ENCODE data around the gene P2RY2.
A peak's percentile ranks its signal among the peaks of the same experiment; 100 is the strongest.
"Not testable (repeated sequence)": the region's sequence is repeated elsewhere in the genome, so short reads cannot be mapped to it uniquely, and the experiment has no call there.

Gene P2RY2

DNA sequence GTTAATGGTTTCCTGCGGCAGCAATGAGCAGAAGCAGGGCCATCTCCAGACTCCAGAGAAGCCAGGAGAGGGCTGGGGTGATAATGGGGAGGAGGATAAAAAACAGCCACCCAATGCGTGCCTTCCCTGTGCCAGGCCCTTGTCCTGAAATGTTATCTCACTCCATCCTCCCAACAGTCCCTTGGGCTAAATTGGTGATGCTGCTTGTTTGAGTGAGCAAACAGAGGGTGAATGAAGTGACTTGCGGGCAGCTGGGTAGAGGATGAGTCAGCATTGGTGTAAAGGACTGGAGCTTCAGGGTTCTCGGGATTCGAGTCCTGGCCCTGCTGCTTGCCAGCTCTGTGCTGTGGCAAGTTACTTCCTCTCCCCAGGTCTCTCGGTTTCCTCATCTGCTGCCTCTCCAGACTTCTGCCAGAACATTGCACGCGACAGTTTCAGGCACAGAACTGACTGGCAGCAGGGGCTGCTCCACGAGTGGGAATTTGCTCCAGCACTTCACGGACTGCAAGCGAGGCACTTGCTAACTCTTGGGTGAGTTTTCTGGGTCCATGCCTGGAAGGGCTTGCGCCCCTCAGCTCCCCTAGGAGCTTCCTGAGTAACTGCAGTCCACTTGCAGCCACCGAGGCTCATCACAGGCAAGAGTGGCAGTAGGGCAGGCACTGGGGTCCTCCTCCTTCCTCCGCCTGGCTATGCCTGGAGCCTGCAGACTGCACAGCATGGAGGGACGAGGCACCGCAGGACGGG lies 54.0 kb downstream of the P2RY2 start, which contains the start of gene P2RY6:
TSS of gene P2RY6 (plus strand) at position 403 of the 744 bp plus-strand sequence. CDS start 24,181 bp downstream, outside the sequence.
- Histone ChIP-seq H3K36me3 (replicated peaks in 1 of 2; ENCODE audit: control insufficient read depth in 2 of 2, insufficient read depth in 2 of 2, low read length in 2 of 2) (no peaks in the 10 kb centered on the region), H2AK5ac (ENCODE audit: low read depth, low read length) (peak within 1 kb of the TSS; percentile 43), H2BK5ac (ENCODE audit: low read length) (no peak within 1 kb of the TSS), H3K4ac (ENCODE audit: low read length) (no peak within 1 kb of the TSS), H4K91ac (ENCODE audit: low read depth, low read length, poor library complexity) (no peak within 1 kb of the TSS), H3K4me3 (ENCODE audit: low read length in 2 of 2) (no peak within 1 kb of the TSS), H3K27me3 (ENCODE audit: control insufficient read depth in 3 of 3, insufficient read depth in 3 of 3, low read depth in 1 of 3, low read length in 3 of 3) (peaks cover 0 to 36% (median 0%) of the 10 kb centered on the region in 3 experiments), H4K8ac (ENCODE audit: low read depth, low read length) (no peak within 1 kb of the TSS), H2AFZ (ENCODE audit: low read length) (peak within 1 kb of the TSS; percentile 42), H2BK120ac (ENCODE audit: low read depth, low read length) (no peak within 1 kb of the TSS), H2BK15ac (ENCODE audit: low read length) (peak within 1 kb of the TSS; percentile 61), H3K9me3 (replicated peaks in 1 of 2; ENCODE audit: control insufficient read depth in 2 of 2, insufficient read depth in 1 of 2, low read depth in 1 of 2, low read length in 2 of 2) (no peaks in the 10 kb centered on the region), H3K79me1 (ENCODE audit: low read depth, low read length) (no peaks in the 10 kb centered on the region), H3K14ac (ENCODE audit: low read length) (no peak within 1 kb of the TSS), H3K18ac (ENCODE audit: low read length) (peak within 1 kb of the TSS; percentile 87), H3K4me2 (ENCODE audit: insufficient read depth, low read length, poor library complexity, severe bottlenecking) (no peak within 1 kb of the TSS), H2BK12ac (ENCODE audit: low read length) (no peak within 1 kb of the TSS), H3K23ac (ENCODE audit: low read depth, low read length, poor library complexity) (peak within 1 kb of the TSS; percentile 22), H3K9ac (ENCODE audit: low read depth, low read length, poor library complexity) (no peak within 1 kb of the TSS), H3K4me1 (ENCODE audit: control insufficient read depth in 2 of 2, insufficient read depth in 1 of 2, low read depth in 1 of 2, low read length in 2 of 2) (peaks cover 6 to 7% of the 10 kb centered on the region in 2 donors), H3K27ac (replicated peaks; ENCODE audit: low read length) (no peak within 1 kb of the TSS)
- no CpG with 5 or more reads among the region's 17 CpGs for WGBS, 2 donors (ENCODE audit: extremely low coverage in 2 of 2, insufficient read length in 2 of 2, insufficient replicate concordance in 1 of 2)
- no peak for DNase-seq (ENCODE audit: low spot score)

DNA sequence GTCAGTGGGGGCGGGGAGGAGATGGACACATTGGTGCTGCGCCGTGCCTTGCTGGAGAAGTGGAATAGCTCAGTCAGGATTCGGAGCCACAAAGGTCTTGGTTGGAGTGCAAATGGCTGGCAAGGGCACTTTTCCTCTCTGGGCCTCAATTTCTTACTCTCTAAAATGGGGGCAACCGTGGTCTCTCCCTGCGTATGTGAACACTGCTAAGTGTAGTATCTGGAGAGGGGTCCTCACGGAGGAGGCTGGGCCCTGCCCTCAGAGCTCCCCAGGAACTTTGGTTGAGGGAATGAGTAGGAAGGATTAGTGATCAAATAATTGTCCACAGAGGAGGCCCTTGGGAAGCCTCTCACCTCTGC lies 54.6 kb downstream of the P2RY2 start:
- Histone ChIP-seq H4K91ac (ENCODE audit: low read depth, low read length, poor library complexity) (no peak overlapping the region), H3K4me3 (ENCODE audit: low read length in 2 of 2) (no peak overlapping the region), H3K18ac (ENCODE audit: low read length) (peak overlapping the region; percentile 87), H4K8ac (ENCODE audit: low read depth, low read length) (no peak overlapping the region), H3K4me2 (ENCODE audit: insufficient read depth, low read length, poor library complexity, severe bottlenecking) (no peak overlapping the region), H3K4ac (ENCODE audit: low read length) (no peak overlapping the region), H3K23ac (ENCODE audit: low read depth, low read length, poor library complexity) (peak overlapping the region; percentile 22), H2BK15ac (ENCODE audit: low read length) (peak overlapping the region; percentile 61), H3K79me1 (ENCODE audit: low read depth, low read length) (no peaks in the 10 kb centered on the region), H3K4me1 (ENCODE audit: control insufficient read depth in 2 of 2, insufficient read depth in 1 of 2, low read depth in 1 of 2, low read length in 2 of 2) (peaks cover 6 to 7% of the 10 kb centered on the region in 2 donors), H3K27me3 (ENCODE audit: control insufficient read depth in 3 of 3, insufficient read depth in 3 of 3, low read depth in 1 of 3, low read length in 3 of 3) (peaks cover 0 to 30% (median 0%) of the 10 kb centered on the region in 3 experiments), H2AFZ (ENCODE audit: low read length) (no peak overlapping the region), H2BK5ac (ENCODE audit: low read length) (no peak overlapping the region), H3K9ac (ENCODE audit: low read depth, low read length, poor library complexity) (no peak overlapping the region), H2BK12ac (ENCODE audit: low read length) (no peak overlapping the region), H2AK5ac (ENCODE audit: low read depth, low read length) (no peak overlapping the region), H2BK120ac (ENCODE audit: low read depth, low read length) (no peak overlapping the region), H3K27ac (replicated peaks; ENCODE audit: low read length) (no peak overlapping the region), H3K36me3 (replicated peaks in 1 of 2; ENCODE audit: control insufficient read depth in 2 of 2, insufficient read depth in 2 of 2, low read length in 2 of 2) (no peaks in the 10 kb centered on the region), H3K9me3 (replicated peaks in 1 of 2; ENCODE audit: control insufficient read depth in 2 of 2, insufficient read depth in 1 of 2, low read depth in 1 of 2, low read length in 2 of 2) (no peaks in the 10 kb centered on the region), H3K14ac (ENCODE audit: low read length) (no peak overlapping the region)
- DNase-seq (ENCODE audit: low spot score) = no peak
- WGBS, 2 donors (ENCODE audit: extremely low coverage in 2 of 2, insufficient read length in 2 of 2, insufficient replicate concordance in 1 of 2) = no CpG with 5 or more reads among the region's 7 CpGs

DNA sequence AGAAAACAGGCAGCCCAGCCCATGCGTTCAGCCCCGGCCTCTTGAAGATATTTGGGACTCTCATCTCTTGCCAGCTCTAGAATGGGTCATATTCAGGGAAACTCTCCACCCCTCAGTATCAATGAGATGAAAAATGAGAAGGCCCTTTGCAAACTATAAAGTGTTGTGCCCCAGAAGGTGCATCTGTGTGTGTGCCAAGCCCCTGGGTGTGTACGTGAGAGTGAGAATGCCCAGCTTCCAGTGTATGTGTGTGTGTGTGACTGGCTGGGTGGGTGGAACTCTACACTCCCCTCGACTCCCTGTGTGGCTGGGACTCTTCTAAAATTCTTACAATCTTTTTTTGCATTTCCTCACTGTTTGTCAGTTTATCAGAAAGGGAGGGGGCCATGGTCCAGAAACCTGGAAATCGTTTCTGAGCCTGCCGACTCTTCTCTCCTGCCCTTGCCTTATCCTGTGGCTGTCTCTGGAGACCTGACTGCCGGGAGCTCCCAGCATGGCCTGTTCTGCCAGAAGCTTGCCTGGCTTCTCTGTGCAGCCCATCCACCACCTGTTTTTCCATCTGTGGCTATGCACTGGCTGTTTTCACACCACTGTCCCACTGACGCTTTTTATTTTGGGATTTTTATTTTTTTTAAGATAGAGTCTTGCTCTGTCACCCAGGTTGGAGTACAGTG lies 55.3 kb downstream of the P2RY2 start:
- Histone ChIP-seq H3K18ac (ENCODE audit: low read length) (no peak overlapping the region), H2AFZ (ENCODE audit: low read length) (no peak overlapping the region), H3K4me1 (ENCODE audit: control insufficient read depth in 2 of 2, insufficient read depth in 1 of 2, low read depth in 1 of 2, low read length in 2 of 2) (peaks cover 6 to 7% of the 10 kb centered on the region in 2 donors), H3K36me3 (replicated peaks in 1 of 2; ENCODE audit: control insufficient read depth in 2 of 2, insufficient read depth in 2 of 2, low read length in 2 of 2) (no peaks in the 10 kb centered on the region), H3K4me2 (ENCODE audit: insufficient read depth, low read length, poor library complexity, severe bottlenecking) (no peak overlapping the region), H2BK12ac (ENCODE audit: low read length) (no peak overlapping the region), H3K9ac (ENCODE audit: low read depth, low read length, poor library complexity) (no peak overlapping the region), H3K14ac (ENCODE audit: low read length) (no peak overlapping the region), H3K27ac (replicated peaks; ENCODE audit: low read length) (no peak overlapping the region), H2BK120ac (ENCODE audit: low read depth, low read length) (no peak overlapping the region), H4K8ac (ENCODE audit: low read depth, low read length) (no peak overlapping the region), H2BK5ac (ENCODE audit: low read length) (no peak overlapping the region), H3K79me1 (ENCODE audit: low read depth, low read length) (no peaks in the 10 kb centered on the region), H3K4ac (ENCODE audit: low read length) (no peak overlapping the region), H3K23ac (ENCODE audit: low read depth, low read length, poor library complexity) (no peak overlapping the region), H3K27me3 (ENCODE audit: control insufficient read depth in 3 of 3, insufficient read depth in 3 of 3, low read depth in 1 of 3, low read length in 3 of 3) (peaks cover 0 to 24% (median 0%) of the 10 kb centered on the region in 3 experiments), H3K9me3 (replicated peaks in 1 of 2; ENCODE audit: control insufficient read depth in 2 of 2, insufficient read depth in 1 of 2, low read depth in 1 of 2, low read length in 2 of 2) (no peaks in the 10 kb centered on the region), H2AK5ac (ENCODE audit: low read depth, low read length) (no peak overlapping the region), H3K4me3 (ENCODE audit: low read length in 2 of 2) (no peak overlapping the region), H2BK15ac (ENCODE audit: low read length) (no peak overlapping the region), H4K91ac (ENCODE audit: low read depth, low read length, poor library complexity) (no peak overlapping the region)
- DNase-seq (ENCODE audit: low spot score) = no peak
- no CpG with 5 or more reads among the region's 8 CpGs for WGBS, 2 donors (ENCODE audit: extremely low coverage in 2 of 2, insufficient read length in 2 of 2, insufficient replicate concordance in 1 of 2)

DNA sequence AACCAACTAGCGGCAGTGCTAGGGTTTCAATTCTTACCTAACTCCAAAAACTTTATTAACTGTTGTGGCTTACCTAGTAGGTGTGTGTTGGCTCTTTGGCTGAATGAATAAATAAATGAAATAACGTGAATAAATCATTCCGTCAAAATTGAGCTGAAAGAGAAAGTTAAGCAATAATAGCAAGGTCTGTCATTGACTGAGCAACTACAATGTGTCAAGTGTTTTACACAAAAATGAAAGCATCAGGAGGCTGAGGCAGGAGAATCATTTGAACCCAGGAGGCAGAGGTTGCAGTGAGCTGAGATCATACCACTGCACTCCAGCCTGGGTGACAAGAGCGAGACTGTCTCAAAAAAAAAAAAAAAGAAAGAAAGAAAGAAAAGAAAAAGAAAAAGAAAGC lies 56.1 kb downstream of the P2RY2 start:
- not testable (repeated sequence) for H2BK15ac ChIP-seq (ENCODE audit: low read length); H2BK120ac ChIP-seq (ENCODE audit: low read depth, low read length); H3K4me3 ChIP-seq (ENCODE audit: low read length in 2 of 2); DNase-seq (ENCODE audit: low spot score); H4K91ac ChIP-seq (ENCODE audit: low read depth, low read length, poor library complexity); H2AK5ac ChIP-seq (ENCODE audit: low read depth, low read length); H3K4me2 ChIP-seq (ENCODE audit: insufficient read depth, low read length, poor library complexity, severe bottlenecking); H3K4ac ChIP-seq (ENCODE audit: low read length); H2BK5ac ChIP-seq (ENCODE audit: low read length); H3K79me1 ChIP-seq (ENCODE audit: low read depth, low read length); H3K9me3 ChIP-seq (replicated peaks in 1 of 2; ENCODE audit: control insufficient read depth in 2 of 2, insufficient read depth in 1 of 2, low read depth in 1 of 2, low read length in 2 of 2); H3K23ac ChIP-seq (ENCODE audit: low read depth, low read length, poor library complexity); H3K4me1 ChIP-seq (ENCODE audit: control insufficient read depth in 2 of 2, insufficient read depth in 1 of 2, low read depth in 1 of 2, low read length in 2 of 2); H3K14ac ChIP-seq (ENCODE audit: low read length); H3K18ac ChIP-seq (ENCODE audit: low read length); H3K36me3 ChIP-seq (replicated peaks in 1 of 2; ENCODE audit: control insufficient read depth in 2 of 2, insufficient read depth in 2 of 2, low read length in 2 of 2); H3K27ac ChIP-seq (replicated peaks; ENCODE audit: low read length); H4K8ac ChIP-seq (ENCODE audit: low read depth, low read length); H2AFZ ChIP-seq (ENCODE audit: low read length); H3K9ac ChIP-seq (ENCODE audit: low read depth, low read length, poor library complexity); H2BK12ac ChIP-seq (ENCODE audit: low read length)
- peaks cover 0 to 21% (median 0%) of the 10 kb centered on the region in 3 experiments for H3K27me3 ChIP-seq (ENCODE audit: control insufficient read depth in 3 of 3, insufficient read depth in 3 of 3, low read depth in 1 of 3, low read length in 3 of 3)
- WGBS, 2 donors (ENCODE audit: extremely low coverage in 2 of 2, insufficient read length in 2 of 2, insufficient replicate concordance in 1 of 2) = no CpG with 5 or more reads among the region's 4 CpGs
